IMR-90 (cell line): ENCODE results near the gene PHKA1. TPM values are rescaled to one million over a fixed set of nuclear protein-coding genes. Genes with fewer than 3 reads are reported as not detected.

Source experiments
- ATAC-seq: fragments of 200-7000 bp; cut with Tn5 transposase; 2 replicates; pipeline ENCODE4 v1.9.1; 2020; ENCODE audit warnings: low read depth, mild to moderate bottlenecking, moderate library complexity
- BruUV-seq: library from RNA; stranded (reverse); fragments of 400-500 nt; replicated peaks from 2 replicates; lab custom pipeline; 2021; lab: Mats Ljungman, UMichigan
- CTCF ChIA-PET: fragments of 300-600 bp; formaldehyde crosslinking; extraction: SDS; loops from one replicate; lab custom pipeline; 2021; ENCODE audit warnings: antibody characterized with exemption; lab: Yijun Ruan, JAX
- POLR2A ChIA-PET: fragments of 300-600 bp; sonication (Branson Sonifier 250); formaldehyde crosslinking; loops from one replicate; lab custom pipeline; 2022; ENCODE audit warnings: antibody characterized with exemption; ENCODE audit not compliant: unreplicated experiment; lab: Charles Lee
- DNase-seq: peaks from one replicate; pipeline ENCODE4 v3.0.0; 2013
- H2AFZ ChIP-seq: replicated peaks from 2 replicates; pipeline ENCODE3; 2013; ENCODE audit warnings: low read length, mild to moderate bottlenecking; ENCODE audit not compliant: poor library complexity
- H2AK5ac ChIP-seq: 2 replicates; pipeline ENCODE4 v1.6.1; 2013; ENCODE audit warnings: low read depth, low read length, inconsistent platforms
- H2AK9ac ChIP-seq: replicated peaks from 2 replicates; pipeline ENCODE3; 2013; ENCODE audit warnings: mild to moderate bottlenecking, low read depth, low read length, moderate library complexity; ENCODE audit not compliant: poor library complexity
- H2BK120ac ChIP-seq: 2 replicates; pipeline ENCODE4 v1.6.1; 2013; ENCODE audit warnings: low read depth, low read length, inconsistent platforms
- H2BK15ac ChIP-seq: 3 replicates; pipeline ENCODE4 v1.6.1; 2013; ENCODE audit warnings: low read depth, low read length, inconsistent platforms
- H2BK20ac ChIP-seq: 2 replicates; pipeline ENCODE4 v1.6.1; 2013; ENCODE audit warnings: low read depth, mild to moderate bottlenecking, inconsistent platforms, low read length, moderate library complexity
- H2BK5ac ChIP-seq: 2 replicates; pipeline ENCODE4 v1.6.1; 2013; ENCODE audit warnings: mild to moderate bottlenecking, low read depth, low read length, inconsistent platforms; ENCODE audit not compliant: poor library complexity, severe bottlenecking
- H3K14ac ChIP-seq: replicated peaks from 2 replicates; pipeline ENCODE4 v1.6.1; 2013; ENCODE audit warnings: low read depth, low read length, inconsistent platforms
- H3K18ac ChIP-seq: 2 replicates; pipeline ENCODE4 v1.6.1; 2013; ENCODE audit warnings: low read depth, low read length, control low read depth
- H3K23ac ChIP-seq: 2 replicates; pipeline ENCODE4 v1.6.1; 2013; ENCODE audit warnings: low read depth, low read length, inconsistent platforms
- H3K27ac ChIP-seq: 2 replicates; pipeline ENCODE4 v1.5.1; 2013; ENCODE audit warnings: mild to moderate bottlenecking, control low read depth, low read length; ENCODE audit not compliant: insufficient read depth
- H3K27me3 ChIP-seq: 2 replicates; pipeline ENCODE4 v1.6.1; 2013; ENCODE audit warnings: low read length; ENCODE audit not compliant: control insufficient read depth, insufficient read depth
- H3K36me3 ChIP-seq: 2 replicates; pipeline ENCODE4 v1.6.1; 2013; ENCODE audit warnings: low read length, mixed read lengths; ENCODE audit not compliant: control insufficient read depth, insufficient read depth
- H3K4ac ChIP-seq: 2 replicates; pipeline ENCODE4 v1.6.1; 2013; ENCODE audit warnings: low read depth, low read length, inconsistent platforms
- H3K4me1 ChIP-seq: 2 replicates; pipeline ENCODE4 v1.6.1; 2013; ENCODE audit warnings: low read length, mixed read lengths; ENCODE audit not compliant: control insufficient read depth, insufficient read depth
- H3K4me2 ChIP-seq: 2 replicates; pipeline ENCODE4 v1.6.1; 2013; ENCODE audit warnings: low read depth, mild to moderate bottlenecking, control low read depth, low read length, moderate library complexity
- H3K4me3 ChIP-seq: 2 replicates; pipeline ENCODE4 v1.5.1; 2013; ENCODE audit warnings: low read depth, mild to moderate bottlenecking, control low read depth, low read length, moderate library complexity; ENCODE audit not compliant: insufficient read depth
- H3K56ac ChIP-seq: 2 replicates; pipeline ENCODE4 v1.6.1; 2013; ENCODE audit warnings: low read length, inconsistent platforms; ENCODE audit not compliant: insufficient read depth; ENCODE audit errors: extremely low read depth
- H3K79me1 ChIP-seq, 2 experiments: 2 replicates each; pipeline ENCODE4 v1.6.1; 2013; ENCODE audit warnings: low read length in 2 of 2, inconsistent platforms in 1 of 2, low read depth in 1 of 2
- H3K9ac ChIP-seq: 2 replicates; pipeline ENCODE4 v1.6.1; 2013; ENCODE audit warnings: low read depth, low read length, control low read depth
- H3K9me1 ChIP-seq: 2 replicates; pipeline ENCODE4 v1.6.1; 2013; ENCODE audit warnings: low read length, inconsistent platforms; ENCODE audit not compliant: insufficient read depth
- H3K9me3 ChIP-seq: 2 replicates; pipeline ENCODE4 v1.6.1; 2013; ENCODE audit warnings: low read length; ENCODE audit not compliant: control insufficient read depth, insufficient read depth
- H4K20me1 ChIP-seq: 2 replicates; pipeline ENCODE4 v1.6.1; 2013; ENCODE audit warnings: low read length, inconsistent platforms; ENCODE audit not compliant: insufficient read depth
- H4K5ac ChIP-seq: 2 replicates; pipeline ENCODE4 v1.6.1; 2013; ENCODE audit warnings: mild to moderate bottlenecking, low read depth, low read length, control low read depth
- H4K8ac ChIP-seq, 2 experiments: 2 replicates each; pipeline ENCODE4 v1.6.1; 2013; ENCODE audit warnings: low read depth in 2 of 2, low read length in 2 of 2, control low read depth in 1 of 2, inconsistent platforms in 1 of 2
- H4K91ac ChIP-seq: 2 replicates; pipeline ENCODE4 v1.6.1; 2013; ENCODE audit warnings: low read depth, low read length, inconsistent platforms; ENCODE audit not compliant: insufficient read depth
- BHLHE40 ChIP-seq: fragments of 150-350 bp; IDR thresholded peaks from 2 replicates; pipeline ENCODE4 v1.6.1; 2016; ENCODE audit warnings: mild to moderate bottlenecking, low read depth, low read length
- CEBPB ChIP-seq: IDR thresholded peaks from 2 replicates; pipeline ENCODE4 v1.6.1; 2012; ENCODE audit warnings: low read depth, low read length, improper control_type of control experiment
- CHD1 ChIP-seq: IDR thresholded peaks from 2 replicates; pipeline ENCODE4 v1.6.1; 2012; ENCODE audit warnings: low read depth, low read length, improper control_type of control experiment
- CTCF ChIP-seq: conservative IDR thresholded peaks from 2 replicates; pipeline ENCODE4 v1.5.1; 2012; ENCODE audit warnings: mild to moderate bottlenecking, low read depth, low read length, improper control_type of control experiment
- ELK1 ChIP-seq: fragments of 150-350 bp; IDR thresholded peaks from 2 replicates; pipeline ENCODE4 v1.6.1; 2016; ENCODE audit warnings: low read depth, mild to moderate bottlenecking, low read length, moderate library complexity, borderline replicate concordance
- FOS ChIP-seq: fragments of 150-350 bp; IDR thresholded peaks from 2 replicates; pipeline ENCODE4 v1.6.1; 2016; ENCODE audit warnings: low read depth, low read length
- MAFK ChIP-seq: IDR thresholded peaks from 2 replicates; pipeline ENCODE4 v1.6.1; 2012; ENCODE audit warnings: low read depth, low read length, improper control_type of control experiment
- MAZ ChIP-seq: IDR thresholded peaks from 2 replicates; pipeline ENCODE4 v1.6.1; 2012; ENCODE audit warnings: low read depth, mild to moderate bottlenecking, low read length, improper control_type of control experiment, moderate library complexity, borderline replicate concordance
- MXI1 ChIP-seq: IDR thresholded peaks from 2 replicates; pipeline ENCODE4 v1.6.1; 2012; ENCODE audit warnings: low read depth, mild to moderate bottlenecking, low read length, moderate library complexity, borderline replicate concordance
- NFE2L2 ChIP-seq: fragments of 150-350 bp; IDR thresholded peaks from 2 replicates; pipeline ENCODE4 v1.6.1; 2016; ENCODE audit warnings: low read depth, mild to moderate bottlenecking, low read length
- POLR2A ChIP-seq: IDR thresholded peaks from 2 replicates; pipeline ENCODE4 v1.6.1; 2012; ENCODE audit warnings: mild to moderate bottlenecking, low read depth, low read length
- RAD21 ChIP-seq: IDR thresholded peaks from 2 replicates; pipeline ENCODE4 v1.6.1; 2012; ENCODE audit warnings: low read length, improper control_type of control experiment
- RCOR1 ChIP-seq: IDR thresholded peaks from 2 replicates; pipeline ENCODE4 v1.6.1; 2012; ENCODE audit warnings: mild to moderate bottlenecking, low read length, improper control_type of control experiment; ENCODE audit not compliant: insufficient replicate concordance
- RFX5 ChIP-seq: IDR thresholded peaks from 2 replicates; pipeline ENCODE4 v1.8.0; 2012; ENCODE audit warnings: low read depth, mild to moderate bottlenecking, low read length, moderate library complexity
- SMC3 ChIP-seq: fragments of 150-350 bp; IDR thresholded peaks from 2 replicates; pipeline ENCODE4 v1.6.1; 2016; ENCODE audit warnings: low read depth, mild to moderate bottlenecking, antibody characterized with exemption, low read length, moderate library complexity
- USF2 ChIP-seq: fragments of 150-350 bp; IDR thresholded peaks from 2 replicates; pipeline ENCODE4 v1.6.1; 2017; ENCODE audit warnings: mild to moderate bottlenecking, antibody characterized with exemption, low read length, low read depth
- WGBS, 2 experiments: methylation state at CpG; one replicate each; pipeline versions ENCODE4 v1.1.5 to v1.1.7; 2013; ENCODE audit warnings: missing lambda C conversion rate in 2 of 2; ENCODE audit not compliant: insufficient read length in 1 of 2; ENCODE audit errors: extremely low coverage in 2 of 2; 5-methylcytosine and 5-hydroxymethylcytosine counted together
- dilution Hi-C: fragments of 300-500 bp; cut with HindIII; formaldehyde crosslinking; loops from one replicate; pipeline ENCODE4 v1.14.3; 2018; ENCODE audit warnings: low sequenced_read_pairs; ENCODE audit not compliant: unreplicated experiment
- in situ Hi-C: fragments of 300-500 bp; cut with MboI; formaldehyde crosslinking; loops from 3 replicates; pipeline ENCODE4 v1.14.3; 2019; ENCODE audit warnings: low sequenced_read_pairs, inconsistent platforms, mixed read lengths
- intact Hi-C: fragments of 100-400 bp; cut with micrococcal nuclease; formaldehyde crosslinking; loops from 2 replicates; pipeline ENCODE4 v1.10.0; 2022
- polyA plus RNA-seq, 3 experiments: library from polyadenylated mRNA; depleted of rRNA; stranded (reverse); fragments of >200 nt; gene quantifications; 2 replicates each; pipeline ENCODE4 v1.2.3, GENCODE V29; 2012; ENCODE audit warnings: low replicate concordance in 1 of 3
- total RNA-seq: library from RNA; depleted of rRNA; stranded (reverse); fragments of >200 nt; gene quantifications from 2 replicates; pipeline ENCODE4 v1.2.3, GENCODE V29; 2012

Gene PHKA1
- total and polyA plus RNA-seq, 2 of the 4 experiments (the other 2 are of a cell fraction) = 2.7 to 4.5 TPM

GRCh38 chrX:72540318-72540717 lies 173.8 kb downstream of the PHKA1 start:
- TF ChIP-seq ELK1 (no peak), NFE2L2 (no peak), CEBPB (no peak), RCOR1 (no peak), SMC3 (peak; percentile 30; the same call in 1 of the 2 replicates), USF2 (no peak), CTCF (peak; percentile 46), RAD21 (peak; percentile 42), MAZ (no peak), BHLHE40 (no peak), FOS (no peak), RFX5 (no peak), POLR2A (no peak), MAFK (no peak), MXI1 (no peak), CHD1 (no peak)
- dilution Hi-C loops (no loop called here), intact Hi-C loops (loop anchor here (1.0 to 10.0 kb wide), 3 partner anchors 233 to 526 kb away; partner anchors contain the start of gene CITED1), in situ Hi-C loops (loop anchor here (25.0 kb wide), 1 partner anchor 528 kb away; no protein-coding TSS in a partner anchor)
- Histone ChIP-seq H4K20me1 (no peaks in the 10 kb centered on the region), H2AFZ (no peak overlapping the region), H3K4ac (no peak overlapping the region), H3K9me3 (no peaks in the 10 kb centered on the region), H3K14ac (no peak overlapping the region), H3K36me3 (peaks cover 2% of the 10 kb centered on the region; the same call in 1 of the 2 replicates), H3K18ac (no peak overlapping the region), H3K27me3 (peaks cover 7% of the 10 kb centered on the region; the same call in 1 of the 2 replicates), H2BK5ac (no peak overlapping the region), H2AK5ac (no peak overlapping the region), H4K5ac (no peak overlapping the region), H3K4me3 (no peak overlapping the region), H3K9ac (no peak overlapping the region), H2BK20ac (no peak overlapping the region), H2BK120ac (no peak overlapping the region), H3K27ac (no peak overlapping the region), H4K8ac (no peak overlapping the region), H4K91ac (no peak overlapping the region), H2BK15ac (no peak overlapping the region), H3K56ac (no peak overlapping the region), H2AK9ac (no peak overlapping the region), H3K23ac (no peak overlapping the region), H3K9me1 (no peaks in the 10 kb centered on the region; the same call in 1 of the 2 replicates), H3K79me1 (no peaks in the 10 kb centered on the region), H3K4me2 (no peak overlapping the region), H3K4me1 (no peaks in the 10 kb centered on the region)
- POLR2A ChIA-PET = interaction anchor here (0.6 to 0.9 kb wide), 3 partner anchors 263 to 293 kb away, joined by 3 to 11 read pairs (median 9); partner anchors contain the start of gene RPS4X
- CTCF ChIA-PET = interaction anchor here (0.6 kb wide), 1 partner anchor 1579 kb away, joined by 3 read pairs; no protein-coding TSS in a partner anchor
- DNase-seq (peak; percentile 58), ATAC-seq (peak; percentile 75)
- no TSS peak for BruUV-seq
- no CpG with 5 or more reads among the region's 5 CpGs for WGBS, 2 experiments
